ENCODE results near the gene GRAMD4.

GRCh38 chr22:46605117-46605516 lies 15.1 kb upstream of the GRAMD4 start:
- TF ChIP-seq EP300 (IDR thresholded peaks at IDR 0.05; ENCODE audit: low read depth) (no peak), POLR2AphosphoS5 (IDR thresholded peaks at IDR 0.05) (no peak)

Data from transverse colon (tissue), 3 donors.